D341Med (cell line): ENCODE measurements around the gene MAST4.

Experiments
- DNase-seq: peaks from one replicate; pipeline ENCODE4 v3.0.0; 2012; ENCODE audit warnings: low spot score

Gene MAST4

DNA sequence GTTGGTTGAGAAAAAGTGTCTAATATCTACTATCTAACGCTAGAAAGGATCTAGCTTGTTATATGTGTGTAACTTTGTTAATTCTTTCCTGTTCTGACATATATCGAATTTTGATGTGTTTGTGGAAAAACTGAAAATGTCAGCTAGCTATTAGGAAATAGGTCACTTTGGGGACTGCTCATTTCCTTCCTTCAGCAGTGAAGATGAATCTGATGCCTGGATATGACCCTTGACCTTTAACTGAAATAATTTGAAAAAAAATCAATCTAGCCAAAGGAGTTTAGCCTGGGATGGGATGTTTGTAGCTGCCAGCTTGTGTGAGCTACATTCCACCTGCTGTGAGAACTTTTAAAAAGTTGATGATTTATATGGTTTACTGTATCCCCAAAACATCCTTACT lies 533.6 kb downstream of the MAST4 start:
- no peak for DNase-seq

DNA sequence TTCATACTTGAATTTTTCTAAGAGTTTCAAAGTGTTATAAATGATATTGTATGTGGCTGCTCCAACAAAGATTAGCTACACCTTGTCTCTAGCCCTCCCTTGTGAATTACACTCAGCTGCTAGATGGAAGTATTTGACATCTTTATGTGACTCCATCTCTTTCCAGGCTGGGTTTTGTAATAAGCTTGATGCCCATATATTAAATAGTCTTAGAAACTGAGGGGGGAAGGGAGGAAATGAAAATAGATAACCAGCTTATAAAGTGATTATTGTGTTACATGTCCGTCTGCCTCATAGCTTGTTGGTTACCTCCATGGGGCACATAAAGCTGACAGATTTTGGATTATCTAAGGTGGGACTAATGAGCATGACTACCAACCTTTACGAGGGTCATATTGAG lies 537.0 kb downstream of the MAST4 start:
- DNase-seq: no peak

DNA sequence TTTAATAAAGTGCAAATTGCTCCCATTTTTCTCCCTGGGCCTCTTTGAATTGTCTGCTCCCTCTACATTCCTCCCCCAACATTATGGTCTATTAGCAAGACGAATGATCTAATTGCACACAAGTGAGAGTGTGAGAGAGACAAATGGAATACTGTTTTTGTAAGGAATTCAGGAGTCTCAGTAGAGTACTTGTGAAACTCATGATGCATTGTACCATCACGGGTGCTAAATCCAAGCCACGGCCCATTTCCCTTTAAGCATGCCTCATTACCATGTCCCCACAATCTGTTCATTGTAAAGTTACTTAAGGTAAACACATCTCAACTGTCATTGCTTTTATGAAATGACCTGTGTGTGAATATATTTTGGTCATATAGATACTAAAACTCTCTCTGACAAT lies 537.6 kb downstream of the MAST4 start:
- DNase-seq: no peak

DNA sequence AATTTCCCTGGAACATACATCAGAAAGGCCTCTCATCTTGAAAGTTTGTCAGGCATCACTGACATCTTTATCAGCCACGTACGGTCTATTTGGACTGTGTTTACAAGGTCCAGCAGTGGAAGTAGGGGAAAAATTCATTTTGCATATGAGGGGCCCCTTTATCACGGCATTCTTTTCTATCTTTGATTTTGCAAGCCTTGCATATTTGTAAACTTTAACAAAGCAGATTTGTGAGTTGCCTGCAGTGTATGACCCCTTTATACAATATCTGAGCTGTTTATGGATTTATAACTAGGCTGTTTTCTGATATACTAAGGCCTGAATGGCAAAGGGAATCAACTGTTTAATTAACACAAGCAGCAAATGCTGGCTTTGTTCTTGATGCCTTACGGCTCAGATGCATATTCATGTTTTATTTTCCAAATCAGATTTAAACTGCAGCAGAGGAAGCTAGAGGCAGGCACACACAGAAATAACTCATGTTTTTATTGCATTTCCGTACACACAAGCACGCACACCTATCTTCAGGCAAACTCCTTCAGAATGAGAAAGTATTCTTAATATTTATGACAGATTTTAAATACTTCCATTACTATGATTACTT lies 539.3 kb downstream of the MAST4 start:
- DNase-seq: no peak

DNA sequence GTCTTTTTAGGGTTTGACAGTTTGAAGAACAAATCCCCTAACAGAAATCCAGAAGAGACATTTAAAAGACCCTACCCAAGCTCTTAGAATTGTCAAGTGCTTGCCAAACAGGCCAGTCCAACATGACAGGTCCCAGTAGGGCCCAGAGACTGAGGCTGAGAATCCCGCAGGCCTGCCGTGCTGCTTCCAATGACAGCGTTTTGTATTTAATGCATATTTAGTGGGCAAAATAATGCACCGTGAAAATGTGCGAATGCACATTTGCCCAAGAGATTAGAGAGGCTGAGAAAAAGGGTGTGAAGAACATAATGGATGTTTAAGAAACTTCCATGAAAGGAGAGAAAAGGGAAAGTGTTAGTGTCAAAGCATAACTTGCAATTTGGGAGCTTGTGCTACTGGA lies 542.8 kb downstream of the MAST4 start:
- DNase-seq: no peak

DNA sequence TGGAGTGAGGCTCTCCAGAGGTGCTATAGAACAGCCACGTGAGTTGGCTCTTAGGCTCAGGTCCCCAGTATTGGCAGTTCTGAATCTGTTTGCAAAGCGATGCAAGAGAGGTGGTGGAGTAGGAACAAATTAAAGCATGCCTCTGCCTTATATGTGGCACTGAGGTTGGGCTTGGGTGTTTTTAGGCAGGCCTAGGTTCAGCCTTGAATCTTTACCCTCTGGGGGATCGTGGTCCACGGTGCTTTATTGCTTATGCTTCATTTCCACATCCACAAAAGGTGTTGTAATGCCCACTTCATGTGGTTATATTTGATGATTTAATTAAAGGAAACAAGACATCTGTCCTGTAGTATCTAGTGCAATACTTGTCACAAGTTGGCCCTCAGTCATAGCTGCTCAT lies 544.2 kb downstream of the MAST4 start:
- DNase-seq: no peak

DNA sequence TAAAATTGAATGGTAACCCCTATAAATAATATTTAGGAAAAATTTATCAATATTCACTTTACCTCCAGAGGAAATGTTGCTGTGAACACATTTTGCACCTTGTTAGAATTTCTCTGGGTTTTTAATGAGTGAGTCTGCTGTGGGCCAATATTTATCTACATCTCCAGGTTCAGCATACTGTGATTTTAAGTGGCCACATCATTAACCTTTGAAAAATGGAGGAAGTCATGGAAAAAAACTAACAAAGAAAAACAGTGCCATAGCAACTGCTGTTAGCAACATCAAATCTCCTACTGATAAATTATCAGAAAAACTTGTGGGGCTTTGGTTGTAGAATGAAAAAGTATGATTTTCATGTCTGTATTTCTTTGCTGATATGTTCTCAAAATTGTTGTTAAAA lies 545.5 kb downstream of the MAST4 start:
- DNase-seq: no peak

DNA sequence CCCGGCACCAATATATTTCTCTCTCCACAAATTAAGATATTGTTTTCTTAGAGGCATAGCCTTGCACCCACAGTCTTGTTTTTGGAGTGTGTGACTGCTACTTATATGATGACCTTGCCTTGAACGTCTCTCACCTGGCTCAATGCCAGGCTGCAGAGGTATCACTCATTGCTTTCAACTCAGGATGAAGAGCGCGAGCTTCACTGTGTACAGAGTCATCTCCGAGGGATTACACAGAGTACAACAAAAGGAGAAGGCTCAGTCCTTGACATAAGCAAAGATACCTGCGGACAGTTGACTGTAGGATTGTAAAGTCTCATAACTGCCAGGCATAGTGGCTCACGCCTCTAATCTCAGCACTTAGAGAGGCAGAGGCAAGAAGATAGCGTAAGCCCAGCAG lies 546.6 kb downstream of the MAST4 start:
- no peak for DNase-seq

DNA sequence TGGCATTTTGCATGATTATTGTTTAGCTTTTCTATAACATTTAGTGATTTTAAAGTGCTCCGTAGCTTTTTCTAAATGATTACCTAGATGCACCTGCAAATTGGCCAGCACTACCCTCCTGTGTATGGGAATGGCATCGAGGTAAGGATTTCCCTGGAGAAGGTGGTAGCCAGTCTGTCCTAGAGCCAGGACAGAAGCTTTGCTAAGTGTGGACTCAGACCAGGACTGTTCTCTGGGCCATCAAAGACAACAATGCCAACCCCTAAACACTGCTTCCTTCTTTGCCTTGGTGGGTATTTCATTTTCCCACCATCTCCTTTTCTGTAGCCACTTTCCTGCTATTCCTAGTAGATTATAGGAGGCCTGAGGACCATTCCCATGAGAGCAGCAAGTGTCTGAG lies 547.4 kb downstream of the MAST4 start:
- no peak for DNase-seq

DNA sequence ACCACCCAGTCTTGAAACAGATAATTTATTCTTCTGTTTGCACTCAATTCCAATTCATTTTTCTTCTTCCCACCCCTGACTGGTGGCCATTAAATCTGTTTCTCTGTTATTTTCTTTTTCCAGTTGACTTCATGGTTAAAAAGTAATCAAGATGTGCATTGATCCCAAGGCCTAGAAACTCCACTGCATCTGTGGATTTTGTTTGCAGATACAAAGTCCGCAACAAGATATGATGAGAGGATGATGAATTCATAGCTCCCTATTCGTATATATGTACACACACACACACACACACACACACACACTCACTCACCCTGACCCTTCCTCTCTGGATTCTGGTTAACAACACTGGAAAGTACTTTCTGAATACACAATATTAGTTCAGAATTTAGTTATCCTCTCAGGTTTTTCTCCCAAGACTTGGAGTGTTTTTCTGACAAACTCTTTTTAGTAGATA lies 548.0 kb downstream of the MAST4 start:
- no peak for DNase-seq

DNA sequence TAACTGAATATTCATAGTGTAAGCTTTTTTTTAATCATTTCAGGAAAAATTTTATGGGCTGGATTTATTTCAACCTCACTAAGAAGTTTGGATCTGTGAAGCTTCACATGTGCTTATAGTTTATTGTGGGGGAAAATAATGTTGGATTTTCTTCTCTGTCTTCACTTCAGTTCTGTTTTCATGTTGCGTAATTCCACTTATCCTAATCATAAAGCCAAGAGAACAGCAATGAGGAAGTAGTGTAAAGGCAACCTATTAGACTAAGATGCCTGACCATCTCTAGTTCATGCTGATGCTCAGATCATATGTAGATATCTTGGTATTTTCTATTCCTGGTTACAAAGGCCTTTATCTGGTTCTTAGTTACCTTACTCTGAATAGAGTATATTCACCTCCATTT lies 550.4 kb downstream of the MAST4 start:
- DNase-seq: no peak

DNA sequence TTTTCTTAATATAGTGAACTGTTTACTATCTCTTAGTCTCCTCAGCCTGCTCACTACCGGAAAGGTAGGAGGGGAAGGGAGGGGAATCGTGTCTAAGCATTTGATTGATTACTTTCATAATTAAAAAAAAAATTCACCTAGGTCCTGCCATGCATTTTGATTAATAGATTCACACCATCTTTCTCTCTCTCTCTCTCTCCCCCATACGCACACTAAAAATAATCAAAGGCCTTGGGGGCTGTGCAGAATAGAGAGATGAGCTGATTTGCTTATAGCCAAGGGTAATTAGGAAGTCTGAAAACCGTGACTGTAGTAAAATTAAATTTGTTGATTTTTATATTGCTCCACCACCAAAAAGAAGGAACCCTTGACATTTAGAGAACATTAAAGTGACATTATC lies 550.8 kb downstream of the MAST4 start:
- no peak for DNase-seq

DNA sequence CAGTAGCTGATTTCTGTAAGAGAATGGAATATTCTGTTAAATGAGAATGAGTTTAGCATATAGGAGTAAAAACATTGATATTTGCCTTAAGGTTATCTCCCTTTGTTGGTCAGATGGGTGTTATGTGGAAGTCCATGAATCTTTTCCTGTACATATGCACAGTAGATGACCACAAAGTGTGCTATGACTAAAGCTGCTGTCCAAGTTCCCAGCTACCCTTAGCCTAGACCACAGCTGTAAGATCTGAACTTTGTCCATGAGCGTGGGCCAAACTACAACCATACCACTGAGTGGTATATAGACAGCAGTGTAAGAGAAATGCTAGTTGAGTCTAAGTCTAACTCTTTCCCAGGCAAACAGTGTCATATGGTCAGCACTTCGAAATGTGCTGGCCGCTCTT lies 551.6 kb downstream of the MAST4 start:
- no peak for DNase-seq

DNA sequence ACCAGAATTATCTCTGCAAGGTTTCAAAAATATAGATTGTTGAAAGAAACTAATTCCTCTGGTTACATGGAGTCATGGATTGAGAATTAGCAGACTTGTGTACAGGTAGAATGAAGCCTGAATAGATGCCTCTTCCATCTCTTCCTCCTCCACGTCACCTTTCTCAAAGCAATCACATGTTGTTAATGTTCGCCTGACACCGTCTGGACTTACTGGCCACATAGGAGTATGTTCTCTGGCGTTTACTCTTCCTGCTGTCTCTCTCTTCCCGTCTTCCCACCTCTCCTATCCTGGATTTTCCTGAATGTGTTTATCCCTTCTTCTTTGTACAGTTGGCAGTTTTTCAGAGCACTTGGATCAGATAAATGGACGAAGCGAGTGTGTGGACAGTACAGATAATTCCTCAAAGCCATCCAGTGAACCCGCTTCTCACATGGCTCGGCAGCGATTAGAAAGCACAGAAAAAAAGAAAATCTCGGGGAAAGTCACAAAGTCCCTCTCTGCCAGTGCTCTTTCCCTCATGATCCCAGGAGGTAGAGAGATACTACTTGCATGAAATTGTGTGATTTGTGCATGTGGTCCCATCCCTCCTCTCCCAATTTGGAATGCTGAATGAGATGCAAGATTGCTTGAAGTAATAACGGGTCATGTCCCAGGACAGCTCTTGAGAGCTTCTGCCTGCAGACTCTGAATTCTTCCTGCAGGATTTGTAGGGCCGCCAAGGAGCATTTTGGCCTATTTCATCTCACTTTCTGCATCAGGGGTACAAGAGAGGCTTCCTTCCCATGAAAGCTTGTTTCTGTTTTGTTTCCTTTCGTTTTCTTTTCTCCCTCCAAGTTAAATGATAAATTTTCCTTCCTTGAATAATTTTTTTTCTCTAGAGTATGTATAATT lies 553.1 kb downstream of the MAST4 start:
- no peak for DNase-seq

DNA sequence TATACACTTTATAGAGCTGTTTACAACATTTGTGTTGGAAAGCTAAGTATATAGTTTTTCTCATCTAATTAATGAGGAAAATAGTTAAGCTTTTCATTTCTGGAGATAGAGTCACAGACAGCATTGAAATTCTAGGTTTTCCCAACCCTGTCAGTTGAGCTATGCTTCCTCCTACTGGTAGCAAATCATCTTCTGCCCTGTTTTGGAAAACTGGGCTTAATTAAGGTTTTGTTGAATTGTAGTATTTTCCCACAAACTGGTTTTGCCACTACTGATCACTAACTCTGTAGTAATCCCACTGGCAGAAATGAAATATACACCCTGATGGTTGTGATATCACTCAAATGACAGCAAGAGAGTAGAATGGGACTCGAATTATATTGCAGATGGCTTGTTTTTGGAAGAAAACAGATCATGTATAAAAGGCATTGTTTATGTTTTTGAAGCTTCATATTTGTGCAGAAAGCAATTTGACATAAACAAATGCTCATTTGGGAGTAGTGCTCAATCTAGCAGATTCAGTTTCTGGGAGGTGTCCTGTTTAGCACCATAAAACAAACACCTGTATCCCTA lies 553.8 kb downstream of the MAST4 start:
- no peak for DNase-seq

DNA sequence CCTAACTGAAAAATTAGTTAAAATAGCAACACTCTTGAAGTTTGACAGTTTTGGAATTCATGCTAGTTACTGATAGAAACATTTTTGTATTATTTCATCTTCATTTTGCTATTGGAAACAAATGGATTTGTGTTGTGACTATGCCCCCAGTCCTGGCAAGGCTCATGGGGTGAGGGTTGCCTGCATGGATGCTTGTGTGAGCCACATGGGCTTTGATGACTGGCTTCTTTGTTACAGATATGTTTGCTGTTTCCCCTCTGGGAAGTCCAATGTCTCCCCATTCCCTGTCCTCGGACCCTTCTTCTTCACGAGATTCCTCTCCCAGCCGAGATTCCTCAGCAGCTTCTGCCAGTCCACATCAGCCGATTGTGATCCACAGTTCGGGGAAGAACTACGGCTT lies 556.2 kb downstream of the MAST4 start:
- no peak for DNase-seq

DNA sequence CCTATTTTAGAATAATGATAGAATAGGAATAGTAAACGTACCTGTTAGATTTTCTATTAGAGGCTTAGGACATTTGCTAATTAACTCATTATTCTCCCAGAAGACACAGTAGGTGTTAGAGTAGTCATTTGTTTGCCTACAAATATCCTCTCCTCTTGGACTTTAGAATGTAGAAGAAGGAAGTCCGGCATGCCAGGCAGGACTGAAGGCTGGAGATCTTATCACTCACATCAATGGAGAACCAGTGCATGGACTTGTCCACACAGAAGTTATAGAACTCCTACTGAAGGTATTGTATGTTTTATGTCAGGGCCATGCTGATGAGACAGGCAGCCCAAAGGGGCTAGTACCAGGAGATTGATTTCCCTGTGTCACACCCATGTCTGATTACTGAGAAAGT lies 557.1 kb downstream of the MAST4 start:
- DNase-seq: no peak

DNA sequence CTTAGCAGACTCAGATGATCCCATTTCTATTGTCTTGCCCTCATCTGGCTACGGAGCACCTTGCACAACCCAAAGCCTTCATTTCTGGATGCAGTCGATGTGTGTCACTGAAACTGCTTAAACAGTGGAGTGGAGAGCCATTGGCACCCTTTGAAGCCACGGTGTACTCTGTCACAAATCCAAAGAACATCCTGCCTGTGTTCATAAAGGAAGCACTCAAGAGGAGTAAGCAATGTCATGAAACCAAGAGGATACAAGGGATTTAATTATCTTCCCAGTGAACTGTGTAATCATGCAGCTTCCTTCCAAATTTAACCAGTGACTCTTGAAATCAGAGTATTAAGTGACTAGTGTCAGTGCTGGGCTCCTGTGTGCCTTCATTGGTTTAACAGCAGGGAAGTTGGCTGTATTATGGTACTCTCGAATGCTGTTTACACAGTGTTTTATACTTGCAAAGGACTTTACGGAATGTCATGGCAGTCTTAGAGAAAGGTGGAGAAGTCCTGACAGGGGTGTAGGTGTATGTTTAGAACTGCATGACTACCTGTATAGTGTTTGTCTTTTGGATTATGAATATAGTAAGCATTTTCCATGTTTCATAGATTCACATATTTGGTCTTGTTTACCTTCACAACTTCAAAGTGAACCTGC lies 558.5 kb downstream of the MAST4 start:
- DNase-seq: no peak

DNA sequence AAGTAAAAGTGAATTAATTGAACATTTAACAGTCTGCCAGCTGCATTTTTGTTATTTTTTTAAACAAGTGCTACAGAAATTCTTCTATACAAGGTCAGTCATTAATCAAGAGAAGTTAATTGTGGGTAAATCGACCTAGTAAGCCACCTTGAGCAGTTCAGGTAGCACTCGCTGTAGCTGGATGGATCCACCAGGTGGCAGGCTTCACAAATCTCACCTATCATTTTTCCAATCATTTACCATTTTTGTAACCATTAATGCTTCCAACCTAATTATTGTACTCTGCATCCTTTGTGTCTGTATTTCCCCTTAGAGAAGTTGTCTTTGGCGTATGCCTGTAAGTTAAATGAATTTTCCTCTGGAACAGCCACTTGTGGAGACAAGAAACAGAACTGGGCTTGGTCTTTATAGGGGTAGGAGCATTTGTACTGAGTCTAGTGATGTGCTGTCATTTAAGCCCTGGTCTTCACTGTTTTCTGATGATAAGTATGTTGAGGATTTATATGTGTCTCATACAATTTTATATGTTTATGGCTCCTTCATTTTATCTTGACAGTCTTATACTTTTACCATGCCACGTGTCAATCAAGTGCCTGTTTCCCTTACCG lies 560.9 kb downstream of the MAST4 start:
- peak; percentile 51 for DNase-seq

DNA sequence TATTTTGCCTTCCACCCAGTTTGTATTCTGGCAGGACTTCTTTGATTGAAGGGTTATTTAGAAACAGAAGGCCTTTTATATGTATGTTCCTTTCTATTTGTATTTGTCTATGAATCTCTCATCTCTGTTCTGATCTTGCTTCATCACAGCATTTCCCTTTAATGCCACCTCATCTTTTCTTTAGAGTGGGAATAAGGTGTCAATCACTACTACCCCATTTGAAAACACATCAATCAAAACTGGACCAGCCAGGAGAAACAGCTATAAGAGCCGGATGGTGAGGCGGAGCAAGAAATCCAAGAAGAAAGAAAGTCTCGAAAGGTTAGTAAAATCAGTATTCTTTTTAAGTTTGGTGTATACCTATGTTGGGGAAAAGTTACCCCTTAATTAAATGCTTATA lies 564.1 kb downstream of the MAST4 start:
- no peak for DNase-seq

DNA sequence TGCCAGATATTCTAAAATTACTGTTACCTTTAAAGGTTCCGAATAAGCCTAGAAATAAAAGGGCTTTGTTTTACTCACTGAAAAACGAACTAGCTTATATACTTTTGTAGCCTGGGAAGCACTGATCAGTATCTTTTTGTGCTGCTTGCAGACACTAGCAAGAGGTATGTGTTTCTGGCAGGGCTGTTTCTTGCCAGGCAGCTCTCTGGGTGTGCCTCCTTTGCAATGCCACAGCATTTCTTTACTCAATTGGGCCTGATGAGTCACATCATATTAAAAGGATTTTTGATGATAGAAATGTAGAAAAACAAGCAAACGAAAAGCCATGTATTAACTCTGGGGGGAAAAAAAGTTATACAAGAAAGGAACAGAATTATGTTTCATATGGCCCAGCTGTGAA lies 564.8 kb downstream of the MAST4 start:
- DNase-seq: no peak

DNA sequence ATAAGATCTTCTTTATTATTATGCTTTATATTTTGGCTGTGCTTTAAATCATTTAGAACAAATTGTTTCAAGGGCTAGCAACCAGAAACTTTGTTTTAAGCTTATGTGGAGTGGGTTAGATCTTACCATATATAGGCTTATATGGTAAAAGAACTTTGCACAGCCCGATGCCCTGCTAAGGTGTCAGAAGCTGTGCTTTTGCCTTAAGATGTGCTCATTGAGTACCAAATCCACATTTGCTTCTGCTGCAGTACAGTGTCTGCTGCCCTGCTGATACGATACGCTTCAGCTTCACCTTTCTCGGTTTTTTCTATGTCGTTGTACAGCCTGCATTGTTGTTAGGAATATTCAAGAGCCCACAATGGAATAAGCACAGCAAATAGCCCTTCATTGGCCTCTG lies 565.6 kb downstream of the MAST4 start:
- no peak for DNase-seq
